Liver (tissue), 9 donors: Measurements from ENCODE around the gene PNLIPRP1. TPM values are rescaled to one million over a fixed set of nuclear protein-coding genes. Genes with fewer than 3 reads are reported as not detected.

Experiments
- DNase-seq: peaks from one replicate; pipeline ENCODE4 v3.0.0-alpha.2; 2017; ENCODE audit warnings: low spot score
- H3K27ac ChIP-seq, 2 donors: one replicate each; pipeline ENCODE4 v1.7.0; 2013; ENCODE audit warnings: inconsistent platforms in 2 of 2, low read length in 2 of 2, control low read depth in 1 of 2, low read depth in 1 of 2, mild to moderate bottlenecking in 1 of 2
- H3K27me3 ChIP-seq, 4 donors: one replicate each; pipeline versions ENCODE4 v1.6.1 to v1.7.0; 2013; ENCODE audit warnings: low read length in 3 of 4, inconsistent platforms in 1 of 4, mild to moderate bottlenecking in 1 of 4, moderate library complexity in 1 of 4; ENCODE audit not compliant: control insufficient read depth in 4 of 4, insufficient read depth in 4 of 4
- H3K36me3 ChIP-seq, 4 donors: one replicate each; pipeline versions ENCODE4 v1.6.1 to v1.7.0; 2013; ENCODE audit warnings: low read length in 3 of 4, mild to moderate bottlenecking in 3 of 4, low read depth in 1 of 4, moderate library complexity in 1 of 4; ENCODE audit not compliant: control insufficient read depth in 4 of 4, insufficient read depth in 3 of 4
- H3K4me1 ChIP-seq, 4 donors: one replicate each; pipeline versions ENCODE4 v1.6.1 to v1.7.0; 2013; ENCODE audit warnings: low read length in 3 of 4, mild to moderate bottlenecking in 3 of 4, moderate library complexity in 1 of 4; ENCODE audit not compliant: control insufficient read depth in 4 of 4, insufficient read depth in 4 of 4
- H3K4me3 ChIP-seq, 3 donors: one replicate each; pipeline versions ENCODE4 v1.6.1 to v1.7.0; 2013; ENCODE audit warnings: low read length in 3 of 3, control low read depth in 1 of 3, low read depth in 1 of 3, mild to moderate bottlenecking in 1 of 3
- H3K9ac ChIP-seq, 2 donors: one replicate each; pipeline ENCODE4 v1.7.0; 2013; ENCODE audit warnings: low read length in 2 of 2, mild to moderate bottlenecking in 2 of 2, moderate library complexity in 2 of 2, control low read depth in 1 of 2, low read depth in 1 of 2
- H3K9me3 ChIP-seq, 4 donors: one replicate each; pipeline versions ENCODE4 v1.6.1 to v1.7.0; 2013; ENCODE audit warnings: low read length in 3 of 4; ENCODE audit not compliant: control insufficient read depth in 4 of 4
- ATF3 ChIP-seq: IDR thresholded peaks from 2 replicates; pipeline ENCODE4 v1.6.1; 2016; ENCODE audit warnings: antibody characterized with exemption
- FOXA1 ChIP-seq: IDR thresholded peaks from 2 replicates; pipeline ENCODE4 v1.6.1; 2016; ENCODE audit warnings: antibody characterized with exemption
- GABPA ChIP-seq, 2 donors: IDR thresholded peaks in 1 of 2; conservative IDR thresholded peaks in 1 of 2; 2 replicates each; pipeline ENCODE4 v1.6.1; 2016; ENCODE audit warnings: antibody characterized with exemption in 2 of 2, mild to moderate bottlenecking in 1 of 2, moderate library complexity in 1 of 2
- HNF4A ChIP-seq, 2 donors: conservative IDR thresholded peaks; 2 replicates each; pipeline ENCODE4 v1.6.1; 2016; ENCODE audit warnings: antibody characterized with exemption in 2 of 2, mild to moderate bottlenecking in 2 of 2
- HNF4G ChIP-seq: IDR thresholded peaks from 2 replicates; pipeline ENCODE4 v1.6.1; 2016; ENCODE audit warnings: antibody characterized with exemption
- JUND ChIP-seq, 2 donors: IDR thresholded peaks; 2 replicates each; pipeline ENCODE4 v1.6.1; 2016; ENCODE audit warnings: antibody characterized with exemption in 2 of 2
- NR2F2 ChIP-seq: IDR thresholded peaks from 2 replicates; pipeline ENCODE4 v1.6.1; 2016; ENCODE audit warnings: antibody characterized with exemption
- REST ChIP-seq: IDR thresholded peaks from 2 replicates; pipeline ENCODE4 v1.6.1; 2016; ENCODE audit warnings: antibody characterized with exemption, mild to moderate bottlenecking
- RXRA ChIP-seq, 2 donors: IDR thresholded peaks; 2 replicates each; pipeline ENCODE4 v1.6.1; 2017 to 2018; ENCODE audit warnings: antibody characterized with exemption in 2 of 2, mild to moderate bottlenecking in 1 of 2
- SP1 ChIP-seq: IDR thresholded peaks from 2 replicates; pipeline ENCODE4 v1.6.1; 2018; ENCODE audit warnings: antibody characterized with exemption, mild to moderate bottlenecking
- TAF1 ChIP-seq: conservative IDR thresholded peaks from 2 replicates; pipeline ENCODE4 v1.6.1; 2016; ENCODE audit warnings: antibody characterized with exemption, mild to moderate bottlenecking
- YY1 ChIP-seq: IDR thresholded peaks from 2 replicates; pipeline ENCODE4 v1.6.1; 2016; ENCODE audit warnings: antibody characterized with exemption, mild to moderate bottlenecking
- ZBTB33 ChIP-seq: IDR thresholded peaks from 2 replicates; pipeline ENCODE4 v1.6.1; 2016; ENCODE audit warnings: antibody characterized with exemption
- WGBS: extraction: QIAGEN DNeasy Blood & Tissue Kit; methylation state at CpG from one replicate; pipeline ENCODE4 v1.1.7; 2013; 5-methylcytosine and 5-hydroxymethylcytosine counted together
- polyA plus RNA-seq, 2 donors: library from polyadenylated mRNA; stranded (reverse) in 1 of 2; unstranded in 1 of 2; fragments of 200-250 nt in 1 of 2; fragments of >200 nt in 1 of 2; fragmentation: Nextera tagmentation in 1 of 2; extraction: Ambion mirVana in 1 of 2; gene quantifications; one replicate each; pipeline versions ENCODE4 v1.2.1 to v1.2.3, GENCODE V29; 2013 to 2015
- total RNA-seq, 2 donors: library from RNA; depleted of rRNA; stranded (reverse); fragments of >200 nt; gene quantifications; one replicate each; pipeline ENCODE4 v1.2.3, GENCODE V29; 2014
- TF ChIP-seq, protein P1 (sequence below): IDR thresholded peaks from 2 replicates; pipeline ENCODE4 v1.6.1; 2016; ENCODE audit warnings: antibody characterized with exemption
- donor health status: healthy.
- donor health status: healthy.
- donor health status: healthy.
- donor health status: healthy.
- donor health status: healthy.

The PNLIPRP1 gene
- not detected for total RNA-seq
- polyA plus RNA-seq = not detected

- H3K9ac ChIP-seq = no peak within 1 kb of the TSS
- no peak for DNase-seq
- TF ChIP-seq RXRA (IDR thresholded peaks at IDR 0.05) (no peak), HNF4A (conservative IDR thresholded peaks at IDR 0.05) (no peak), YY1 (no peak), FOXA1 (no peak), ATF3 (no peak), ZBTB33 (no peak), SP1 (no peak), NR2F2 (no peak), TAF1 (no peak), HNF4G (no peak), REST (no peak)
- TF ChIP-seq, protein P1, sequence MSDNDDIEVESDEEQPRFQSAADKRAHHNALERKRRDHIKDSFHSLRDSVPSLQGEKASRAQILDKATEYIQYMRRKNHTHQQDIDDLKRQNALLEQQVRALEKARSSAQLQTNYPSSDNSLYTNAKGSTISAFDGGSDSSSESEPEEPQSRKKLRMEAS = no peak
- 61% methylated on average over 9 of the region's 9 CpGs for WGBS
- peaks cover 0 to 3% (median under 1%) of the 10 kb centered on the region in 4 donors for H3K27me3 ChIP-seq
- no peaks in the 10 kb centered on the region for H3K36me3 ChIP-seq
- H3K4me3 ChIP-seq = no peak within 1 kb of the TSS
- peaks cover 0 to 12% (median 3%) of the 10 kb centered on the region in 4 donors for H3K4me1 ChIP-seq
- H3K27ac ChIP-seq = no peak within 1 kb of the TSS
- H3K9me3 ChIP-seq = no peaks in the 10 kb centered on the region
Observed at GRCh38 chr10:116590590-116591444, at the start of gene PNLIPRP1. Gene PNLIPRP1, plus strand, starts transcription at chr10:116590959. Its CDS starts 171 bp downstream, at chr10:116591130.

- TF ChIP-seq ATF3 (no peak), YY1 (no peak), TAF1 (no peak), HNF4G (no peak), GABPA (IDR thresholded peaks at IDR 0.05 in 1 of 2, conservative IDR thresholded peaks at IDR 0.05 in 1 of 2) (no peak), JUND (IDR thresholded peaks at IDR 0.05) (no peak)
- H3K27ac ChIP-seq = no peak overlapping the region
- DNase-seq = no peak
Observed at GRCh38 chr10:116542007-116542677, 48.6 kb upstream of the PNLIPRP1 start.

More at GRCh38 chr10:116542007-116542677, 48.6 kb upstream of the PNLIPRP1 start:
- H3K9me3 ChIP-seq = peaks cover 0 to 5% (median 0%) of the 10 kb centered on the region in 4 donors
- H3K4me1 ChIP-seq = no peaks in the 10 kb centered on the region
- no peak overlapping the region for H3K9ac ChIP-seq
- H3K36me3 ChIP-seq = no peaks in the 10 kb centered on the region
- no peaks in the 10 kb centered on the region for H3K27me3 ChIP-seq
- no peak overlapping the region for H3K4me3 ChIP-seq
